ENCODE measurements around the gene DZANK1. TPM values are rescaled to one million over a fixed set of nuclear protein-coding genes. Genes with fewer than 3 reads are reported as not detected.

DZANK1 gene
- total and polyA plus RNA-seq, 2 of the 8 experiments (the other 6 are each of a cell fraction or from before 2014, with no cell fraction given) = 8.0 to 9.9 TPM

GRCh38 chr20:18506744-18507143, 39.9 kb upstream of the DZANK1 start:
- H2BK15ac ChIP-seq (ENCODE audit: low read length) = no peak overlapping the region
- H3K4ac ChIP-seq (replicated peaks; ENCODE audit: insufficient read length, low read depth, low read length) = no peak overlapping the region
- H3K79me2 ChIP-seq (ENCODE audit: control insufficient read depth in 1 of 2, insufficient read depth in 2 of 2, low read length in 2 of 2) = peaks cover 0 to 19% of the 10 kb centered on the region in 2 experiments; a peak in 3 of 4 replicates
- H3K23ac ChIP-seq (ENCODE audit: insufficient read length) = no peak overlapping the region
- H4K8ac ChIP-seq (ENCODE audit: extremely low read depth, insufficient read depth, low read length) = no peak overlapping the region
- no peak for TF ChIP-seq SP4 (IDR thresholded peaks at IDR 0.05; ENCODE audit: low read length)
- no peak for TF ChIP-seq ATF2 (IDR thresholded peaks at IDR 0.05; ENCODE audit: low read length)
- TF ChIP-seq JUN (IDR thresholded peaks at IDR 0.05; ENCODE audit: low read depth, low read length) = no peak
- no peak for TF ChIP-seq USF2 (IDR thresholded peaks at IDR 0.05; ENCODE audit: low read length)
- no peak for TF ChIP-seq CHD1 (IDR thresholded peaks at IDR 0.05; ENCODE audit: low read depth, low read length)
- no peak for TF ChIP-seq PHF8 (conservative IDR thresholded peaks at IDR 0.05; ENCODE audit: low read depth, low read length)
- POLR2A ChIA-PET (ENCODE audit: partially characterized antibody) = interaction anchor here (0.7 to 4.9 kb wide), 18 partner anchors 9 to 219 kb away, joined by 3 to 55 read pairs (median 4); partner anchors contain the start of genes DZANK1, POLR3F, RBBP9 and SMIM26
- no peaks in the 10 kb centered on the region for H3K27me3 ChIP-seq (replicated peaks in 1 of 4; ENCODE audit: control insufficient read depth in 3 of 4, extremely low read depth in 1 of 4, insufficient read depth in 3 of 4, low read length in 3 of 4)
- peaks cover 0 to 6% (median 2%) of the 10 kb centered on the region in 4 experiments; a peak in 4 of 7 replicates for H3K4me1 ChIP-seq (replicated peaks in 1 of 4; ENCODE audit: control insufficient read depth in 3 of 4, insufficient read depth in 4 of 4, low read length in 3 of 4)
- H3K14ac ChIP-seq (ENCODE audit: insufficient read length) = no peak overlapping the region
- no peak overlapping the region for H2BK20ac ChIP-seq (ENCODE audit: low read length)
- H4K91ac ChIP-seq (replicated peaks; ENCODE audit: insufficient read length, low read length) = no peak overlapping the region
- peak overlapping the region; percentile 80 to 93 for H3K4me2 ChIP-seq (ENCODE audit: insufficient read depth in 1 of 2, low read depth in 2 of 2, low read length in 2 of 2)
- H2AK5ac ChIP-seq (ENCODE audit: low read depth, low read length) = no peak overlapping the region
- peak overlapping the region; percentile 50 for H4K5ac ChIP-seq (ENCODE audit: insufficient read length, low read depth, low read length)
- H3K56ac ChIP-seq (replicated peaks; ENCODE audit: insufficient read length, low read depth, low read length) = no peak overlapping the region
- peak overlapping the region; percentile 19 for H2AFZ ChIP-seq (ENCODE audit: low read length)
- no peak overlapping the region; the same call in 1 of the 2 replicates for H2BK12ac ChIP-seq (ENCODE audit: low read depth, low read length)
- H3K36me3 ChIP-seq (ENCODE audit: control insufficient read depth in 2 of 4, insufficient read depth in 4 of 4, low read length in 3 of 4) = peaks cover 2 to 21% (median 10%) of the 10 kb centered on the region in 4 experiments; a peak in 5 of 8 replicates
- H3K27ac ChIP-seq (ENCODE audit: low read depth, low read length) = no peak overlapping the region; the same call in 1 of the 2 replicates
- no peaks in the 10 kb centered on the region for H4K20me1 ChIP-seq (replicated peaks in 1 of 2; ENCODE audit: control insufficient read depth in 1 of 2, insufficient read depth in 2 of 2, low read length in 2 of 2)
- 59% methylated on average over 8 of the region's 8 CpGs; no CpG with 5 or more reads in 1 of the 2 experiments for WGBS, 2 experiments (ENCODE audit: extremely low coverage in 1 of 2, insufficient coverage in 1 of 2, insufficient read length in 1 of 2, insufficient replicate concordance in 2 of 2, low coverage in 1 of 2, low lambda C conversion rate in 2 of 2, missing lambda C conversion rate in 1 of 2)
- H3K79me1 ChIP-seq (ENCODE audit: low read depth, low read length) = no peaks in the 10 kb centered on the region; the same call in 1 of the 2 replicates
- H2BK5ac ChIP-seq (ENCODE audit: low read depth, low read length) = no peak overlapping the region; the same call in 1 of the 2 replicates
- FAIRE-seq (no peak), DNase-seq (ENCODE audit: low read depth in 1 of 2, low spot score in 2 of 2) (no peak)
- H3K4me3 ChIP-seq (ENCODE audit: extremely low read depth in 1 of 4, insufficient read depth in 2 of 4, low read depth in 3 of 4, low read length in 4 of 4) = peak overlapping the region; percentile 73 to 88 (median 80)
- no peaks in the 10 kb centered on the region for H3K9me3 ChIP-seq (ENCODE audit: insufficient read depth in 2 of 2, low read depth in 1 of 2, low read length in 1 of 2)
- CTCF ChIA-PET (ENCODE audit: partially characterized antibody) = interaction anchor here (1.1 to 1.7 kb wide), 6 partner anchors 20 to 94 kb away, joined by 3 to 4 read pairs (median 3); no protein-coding TSS in a partner anchor
- peak overlapping the region in 3 of 4 experiments; percentile 54 to 95 (median 86); a peak in 5 of 7 replicates for H3K9ac ChIP-seq (replicated peaks in 1 of 4; ENCODE audit: extremely low read depth in 1 of 4, low read depth in 3 of 4, low read length in 3 of 4)
- H3K18ac ChIP-seq (ENCODE audit: extremely low read depth, low read length) = no peak overlapping the region
- no peak overlapping the region for H2BK120ac ChIP-seq (replicated peaks; ENCODE audit: low read depth, low read length)
- peaks cover 3% of the 10 kb centered on the region; the same call in 1 of the 2 replicates for H3K23me2 ChIP-seq (ENCODE audit: low read depth, low read length)
